ENCODE data around the gene PKP2. TPM values are rescaled to one million over a fixed set of nuclear protein-coding genes. Genes with fewer than 3 reads are reported as not detected.

The PKP2 gene
- total and polyA plus RNA-seq, 2 of the 13 experiments (the other 11 are each of a cell fraction or from before 2014, with no cell fraction given) = 15.1 to 25.3 TPM

- CTCF ChIA-PET (ENCODE audit: low intra/inter-chr PET ratio, low total read pairs) = no interaction called here
- Histone ChIP-seq H3K9ac (ENCODE audit: insufficient read depth, low read depth, low read length) (no peak overlapping the region), H2AFZ (ENCODE audit: low read length) (no peak overlapping the region), H3K4me1 (ENCODE audit: insufficient read depth, low read length) (no peaks in the 10 kb centered on the region), H4K20me1 (ENCODE audit: insufficient read depth, low read length) (no peaks in the 10 kb centered on the region), H3K79me2 (ENCODE audit: insufficient read depth, low read length) (no peaks in the 10 kb centered on the region), H3K4me2 (ENCODE audit: low read depth, low read length) (no peak overlapping the region), H3K36me3 (replicated peaks in 1 of 2; ENCODE audit: control insufficient read depth in 1 of 2, insufficient read depth in 2 of 2, low read length in 2 of 2) (no peaks in the 10 kb centered on the region), H3K4me3 (replicated peaks in 1 of 3; ENCODE audit: insufficient read depth in 1 of 3, low read depth in 2 of 3, low read length in 3 of 3) (no peak overlapping the region), H3K27me3 (ENCODE audit: control insufficient read depth in 1 of 2, insufficient read depth in 2 of 2, low read length in 2 of 2) (no peaks in the 10 kb centered on the region), H3K9me3 (ENCODE audit: low read length) (no peaks in the 10 kb centered on the region), H3K27ac (ENCODE audit: extremely low read length, insufficient read depth, low read length) (no peak overlapping the region)
- TF ChIP-seq ZNF740 (CRISPR knock-in tag; IDR thresholded peaks at IDR 0.05) (no peak), CBX2 (IDR thresholded peaks at IDR 0.05; ENCODE audit: low read depth, low read length) (no peak), CBX2 (CRISPR knock-in tag; IDR thresholded peaks at IDR 0.05; ENCODE audit: low read depth) (no peak), TRIM22 (IDR thresholded peaks at IDR 0.05) (no peak), MZF1 (CRISPR knock-in tag; IDR thresholded peaks at IDR 0.05; ENCODE audit: borderline replicate concordance) (no peak)
- no peak for ATAC-seq
- no TSS peak for BruUV-seq (replicated peaks)
- no peak for FAIRE-seq
- WGBS (ENCODE audit: low lambda C conversion rate) = 20% methylated on average over 6 of the region's 6 CpGs
- POLR2A ChIA-PET = no interaction called here
- in situ Hi-C loops (cut with HindIII; ENCODE audit: extremely low pct_ligation_motif_present, low pct_unique_long_range_greater_than_20kb) = no loop called here
- DNase-seq (ENCODE audit: low spot score) = no peak
- intact Hi-C loops (cut with micrococcal nuclease; ENCODE audit: unreplicated experiment) = no loop called here
These were observed 118.8 kb downstream of the PKP2 start for GRCh38 chr12:32777691-32778175.

GRCh38 chr12:32777159-32777558 is 119.4 kb downstream of the PKP2 start:
- no peak overlapping the region for H2AFZ ChIP-seq (ENCODE audit: low read length)
- no peak for DNase-seq (ENCODE audit: low spot score)
- no peaks in the 10 kb centered on the region for H3K9me3 ChIP-seq (ENCODE audit: low read length)
- no peak overlapping the region for H3K9ac ChIP-seq (ENCODE audit: insufficient read depth, low read depth, low read length)
- no peak overlapping the region for H3K4me3 ChIP-seq (replicated peaks in 1 of 3; ENCODE audit: insufficient read depth in 1 of 3, low read depth in 2 of 3, low read length in 3 of 3)
- no peak for TF ChIP-seq ZBTB25 (CRISPR knock-in tag; IDR thresholded peaks at IDR 0.05)
- no peak for TF ChIP-seq SOX13 (IDR thresholded peaks at IDR 0.05)
- no peak for TF ChIP-seq SOX13 (CRISPR knock-in tag; conservative IDR thresholded peaks at IDR 0.05 in 1 of 2, IDR thresholded peaks at IDR 0.05 in 1 of 2)
- TF ChIP-seq ZNF75D (CRISPR knock-in tag; IDR thresholded peaks at IDR 0.05; ENCODE audit: borderline replicate concordance) = no peak
- TF ChIP-seq ZNF33A (CRISPR knock-in tag; IDR thresholded peaks at IDR 0.05; ENCODE audit: borderline replicate concordance) = no peak
- TF ChIP-seq ZNF510 (CRISPR knock-in tag; IDR thresholded peaks at IDR 0.05; ENCODE audit: low read depth) = no peak
- no peak for TF ChIP-seq ZNF782 (CRISPR knock-in tag; IDR thresholded peaks at IDR 0.05; ENCODE audit: borderline replicate concordance)
- TF ChIP-seq SMAD9 (CRISPR knock-in tag; IDR thresholded peaks at IDR 0.05) = no peak
- no peak for TF ChIP-seq ZFP36L2 (CRISPR knock-in tag; IDR thresholded peaks at IDR 0.05)
- no peak for TF ChIP-seq ARHGAP35 (CRISPR knock-in tag; IDR thresholded peaks at IDR 0.05; ENCODE audit: borderline replicate concordance)
- no peak for TF ChIP-seq MAFG (CRISPR knock-in tag; IDR thresholded peaks at IDR 0.05)
- TF ChIP-seq TMF1 (CRISPR knock-in tag; IDR thresholded peaks at IDR 0.05; ENCODE audit: low read depth) = no peak
- no peak for TF ChIP-seq ZNF10 (CRISPR knock-in tag; IDR thresholded peaks at IDR 0.05; ENCODE audit: borderline replicate concordance, low read depth)
- no peak for TF ChIP-seq HOXA7 (CRISPR knock-in tag; IDR thresholded peaks at IDR 0.05)
- intact Hi-C loops (cut with micrococcal nuclease; ENCODE audit: unreplicated experiment) (no loop called here), in situ Hi-C loops (cut with HindIII; ENCODE audit: extremely low pct_ligation_motif_present, low pct_unique_long_range_greater_than_20kb) (no loop called here)
- no peaks in the 10 kb centered on the region for H3K27me3 ChIP-seq (ENCODE audit: control insufficient read depth in 1 of 2, insufficient read depth in 2 of 2, low read length in 2 of 2)
- POLR2A ChIA-PET = no interaction called here
- H3K27ac ChIP-seq (ENCODE audit: extremely low read length, insufficient read depth, low read length) = no peak overlapping the region
- H3K4me1 ChIP-seq (ENCODE audit: insufficient read depth, low read length) = no peaks in the 10 kb centered on the region
- 25% methylated on average over 5 of the region's 5 CpGs for WGBS (ENCODE audit: low lambda C conversion rate)
- CTCF ChIA-PET (ENCODE audit: low intra/inter-chr PET ratio, low total read pairs) = no interaction called here
- no peak for FAIRE-seq
- no peaks in the 10 kb centered on the region for H3K79me2 ChIP-seq (ENCODE audit: insufficient read depth, low read length)
- no peaks in the 10 kb centered on the region for H3K36me3 ChIP-seq (replicated peaks in 1 of 2; ENCODE audit: control insufficient read depth in 1 of 2, insufficient read depth in 2 of 2, low read length in 2 of 2)
- BruUV-seq (replicated peaks) = no TSS peak
- no peak for ATAC-seq
- no peaks in the 10 kb centered on the region for H4K20me1 ChIP-seq (ENCODE audit: insufficient read depth, low read length)
- no peak overlapping the region for H3K4me2 ChIP-seq (ENCODE audit: low read depth, low read length)
